NCI-H2171 (cell line): ENCODE measurements around the gene POU2F3.
A peak's percentile ranks its signal among the peaks of the same experiment; 100 is the strongest.

ENCODE experiments used
- DNase-seq: peaks from one replicate; lab custom pipeline; 2025; lab: John Stamatoyannopoulos, UW

Gene POU2F3

GRCh38 chr11:120239713-120240640, at the start of gene POU2F3:
POU2F3 (plus strand) TSS chr11:120240140; CDS start chr11:120240344, 204 bp downstream.
- DNase-seq, result peak; percentile 12

- no peak for DNase-seq
Measured at GRCh38 chr11:120191058-120191457, 48.9 kb upstream of the POU2F3 start.

- no peak for DNase-seq
Measured at GRCh38 chr11:120192831-120193625, 46.9 kb upstream of the POU2F3 start.

GRCh38 chr11:120194166-120194565, 45.8 kb upstream of the POU2F3 start:
- no peak for DNase-seq

GRCh38 chr11:120195601-120196320, 44.2 kb upstream of the POU2F3 start:
- no peak for DNase-seq

- DNase-seq, result no peak
Measured at GRCh38 chr11:120196826-120197225, 43.1 kb upstream of the POU2F3 start.

- no peak for DNase-seq
Measured at GRCh38 chr11:120197251-120197891, 42.6 kb upstream of the POU2F3 start.

- no peak for DNase-seq
Measured at GRCh38 chr11:120197977-120198376, 42.0 kb upstream of the POU2F3 start.

- no peak for DNase-seq
Measured at GRCh38 chr11:120198403-120198786, 41.5 kb upstream of the POU2F3 start.

GRCh38 chr11:120198787-120199469, 41.0 kb upstream of the POU2F3 start:
- no peak for DNase-seq

GRCh38 chr11:120199613-120200012, 40.3 kb upstream of the POU2F3 start:
- no peak for DNase-seq

- DNase-seq, result no peak
Measured at GRCh38 chr11:120200677-120201076, 39.3 kb upstream of the POU2F3 start.

GRCh38 chr11:120201653-120202052, 38.3 kb upstream of the POU2F3 start:
- DNase-seq, result no peak

- no peak for DNase-seq
Measured at GRCh38 chr11:120203626-120204025, 36.3 kb upstream of the POU2F3 start.

- DNase-seq, result no peak
Measured at GRCh38 chr11:120205596-120206161, 34.3 kb upstream of the POU2F3 start.

- DNase-seq, result no peak
Measured at GRCh38 chr11:120207512-120207911, 32.4 kb upstream of the POU2F3 start.

- DNase-seq, result no peak
Measured at GRCh38 chr11:120208001-120208441, 31.9 kb upstream of the POU2F3 start.

GRCh38 chr11:120208777-120209176, 31.2 kb upstream of the POU2F3 start:
- no peak for DNase-seq

GRCh38 chr11:120209746-120210625, 30.0 kb upstream of the POU2F3 start:
- no peak for DNase-seq
